NCI-H82 (cell line): ENCODE data around the gene LRRC47.

Experiments used
- DNase-seq: peaks from one replicate; lab custom pipeline; 2025; lab: John Stamatoyannopoulos, UW

LRRC47 gene

GRCh38 chr1:3786468-3787348 is 9.6 kb downstream of the LRRC47 start:
- no peak for DNase-seq

- peak; percentile 30 for DNase-seq
Observed at GRCh38 chr1:3785456-3786157, 10.7 kb downstream of the LRRC47 start.

- no peak for DNase-seq
Observed at GRCh38 chr1:3785045-3785444, 11.3 kb downstream of the LRRC47 start.

- DNase-seq = no peak
Observed at GRCh38 chr1:3783651-3784474, 12.4 kb downstream of the LRRC47 start.

GRCh38 chr1:3780901-3781300 is 15.4 kb downstream of the LRRC47 start:
- DNase-seq = no peak

- DNase-seq = no peak
Observed at GRCh38 chr1:3779912-3780416, 16.3 kb downstream of the LRRC47 start.

- DNase-seq = no peak
Observed at GRCh38 chr1:3779265-3779911, 16.9 kb downstream of the LRRC47 start.

GRCh38 chr1:3778590-3779264 is 17.6 kb downstream of the LRRC47 start:
- no peak for DNase-seq

- no peak for DNase-seq
Observed at GRCh38 chr1:3777647-3778589, 18.4 kb downstream of the LRRC47 start.

- no peak for DNase-seq
Observed at GRCh38 chr1:3777078-3777547, 19.2 kb downstream of the LRRC47 start.

- no peak for DNase-seq
Observed at GRCh38 chr1:3776231-3776961, 19.9 kb downstream of the LRRC47 start.

GRCh38 chr1:3775490-3776230 is 20.6 kb downstream of the LRRC47 start:
- DNase-seq = peak; percentile 74

GRCh38 chr1:3774946-3775489 is 21.3 kb downstream of the LRRC47 start:
- DNase-seq = no peak

- no peak for DNase-seq
Observed at GRCh38 chr1:3774276-3774945, 21.9 kb downstream of the LRRC47 start.

- no peak for DNase-seq
Observed at GRCh38 chr1:3773572-3774275, 22.6 kb downstream of the LRRC47 start.

- peak; percentile 32 for DNase-seq
Observed at GRCh38 chr1:3772715-3773571, 23.4 kb downstream of the LRRC47 start, which contains the start of gene SMIM1. SMIM1 (plus strand) TSS chr1:3772749; CDS start chr1:3775374, 2,625 bp downstream.
